Measurements from ENCODE around the gene CERT1.

The CERT1 gene

DNA sequence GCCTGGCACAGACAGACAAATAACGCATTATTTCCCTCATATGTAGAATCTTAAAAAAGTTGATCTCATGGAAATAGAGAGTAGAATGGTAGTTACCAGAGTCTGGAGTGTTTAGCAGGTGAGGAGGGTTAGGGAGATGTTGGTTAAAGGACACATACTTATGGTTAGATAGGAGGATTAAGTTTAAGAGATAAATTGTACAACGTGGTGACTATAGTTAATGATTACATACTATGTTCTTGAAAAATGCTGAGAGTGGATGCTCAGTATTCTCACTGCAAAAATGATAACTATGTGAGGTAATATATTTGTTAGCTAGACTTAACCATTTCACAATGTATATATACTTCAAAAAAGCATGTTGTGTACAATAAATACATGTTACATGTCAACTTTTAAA is 38.0 kb downstream of the CERT1 start:
- Histone ChIP-seq H3K36me3 (ENCODE audit: control insufficient read depth, low read length) (peaks cover 3% of the 10 kb centered on the region; the same call in 1 of the 2 replicates), H3K79me2 (ENCODE audit: control insufficient read depth, low read length) (peaks cover 56% of the 10 kb centered on the region), H3F3A (ENCODE audit: control insufficient read depth, insufficient read depth) (no peaks in the 10 kb centered on the region), H3K27ac (ENCODE audit: low read depth, low read length) (no peak overlapping the region), H4K20me1 (ENCODE audit: control insufficient read depth, insufficient read depth, low read depth, low read length) (no peaks in the 10 kb centered on the region), H3K4me2 (ENCODE audit: low read length) (no peak overlapping the region), H3K4me3 (ENCODE audit: low read length) (no peak overlapping the region), H3K4me1 (ENCODE audit: control insufficient read depth, low read length) (peaks cover under 1% of the 10 kb centered on the region), H3K9me3 (ENCODE audit: control insufficient read depth, insufficient read depth, low read length) (peaks cover 22% of the 10 kb centered on the region; the same call in 1 of the 2 replicates), H3K9me2 (replicated peaks; ENCODE audit: control insufficient read depth, low read length) (no peaks in the 10 kb centered on the region), H3K27me3 (ENCODE audit: control insufficient read depth, low read length) (no peaks in the 10 kb centered on the region)
- TF ChIP-seq, protein P1, sequence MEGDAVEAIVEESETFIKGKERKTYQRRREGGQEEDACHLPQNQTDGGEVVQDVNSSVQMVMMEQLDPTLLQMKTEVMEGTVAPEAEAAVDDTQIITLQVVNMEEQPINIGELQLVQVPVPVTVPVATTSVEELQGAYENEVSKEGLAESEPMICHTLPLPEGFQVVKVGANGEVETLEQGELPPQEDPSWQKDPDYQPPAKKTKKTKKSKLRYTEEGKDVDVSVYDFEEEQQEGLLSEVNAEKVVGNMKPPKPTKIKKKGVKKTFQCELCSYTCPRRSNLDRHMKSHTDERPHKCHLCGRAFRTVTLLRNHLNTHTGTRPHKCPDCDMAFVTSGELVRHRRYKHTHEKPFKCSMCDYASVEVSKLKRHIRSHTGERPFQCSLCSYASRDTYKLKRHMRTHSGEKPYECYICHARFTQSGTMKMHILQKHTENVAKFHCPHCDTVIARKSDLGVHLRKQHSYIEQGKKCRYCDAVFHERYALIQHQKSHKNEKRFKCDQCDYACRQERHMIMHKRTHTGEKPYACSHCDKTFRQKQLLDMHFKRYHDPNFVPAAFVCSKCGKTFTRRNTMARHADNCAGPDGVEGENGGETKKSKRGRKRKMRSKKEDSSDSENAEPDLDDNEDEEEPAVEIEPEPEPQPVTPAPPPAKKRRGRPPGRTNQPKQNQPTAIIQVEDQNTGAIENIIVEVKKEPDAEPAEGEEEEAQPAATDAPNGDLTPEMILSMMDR (IDR thresholded peaks at IDR 0.05; ENCODE audit: low read depth, low read length, poor library complexity, severe bottlenecking) = no peak
- TF ChIP-seq EZH2phosphoT487 (IDR thresholded peaks at IDR 0.05; ENCODE audit: borderline replicate concordance, low read length) = no peak

DNA sequence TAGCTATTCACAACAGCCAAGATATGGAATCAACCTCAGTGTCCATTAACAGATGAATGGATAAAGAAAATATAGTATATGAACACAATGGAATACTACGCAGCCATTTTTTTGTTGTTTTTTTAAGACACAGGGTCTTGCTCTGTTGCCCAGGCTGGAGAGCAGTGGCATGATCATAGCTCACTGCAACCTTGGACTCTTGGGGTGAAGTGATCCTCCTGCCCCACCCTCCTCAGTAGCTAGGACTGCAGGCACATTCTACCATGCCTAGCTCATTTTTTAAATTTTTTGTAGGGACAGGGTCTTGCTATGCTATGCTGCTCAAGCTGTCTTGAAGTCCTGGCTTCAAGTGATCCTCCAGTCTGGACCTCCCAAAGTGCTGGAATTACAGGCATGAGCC is 38.5 kb downstream of the CERT1 start:
- H3K79me2 ChIP-seq (ENCODE audit: control insufficient read depth, low read length) = peaks cover 61% of the 10 kb centered on the region
- peaks cover 6% of the 10 kb centered on the region for H3K4me1 ChIP-seq (ENCODE audit: control insufficient read depth, low read length)
- H3K27me3 ChIP-seq (ENCODE audit: control insufficient read depth, low read length) = no peaks in the 10 kb centered on the region
- no peaks in the 10 kb centered on the region for H3K9me2 ChIP-seq (replicated peaks; ENCODE audit: control insufficient read depth, low read length)
- H3K36me3 ChIP-seq (ENCODE audit: control insufficient read depth, low read length) = peaks cover 5% of the 10 kb centered on the region; the same call in 1 of the 2 replicates
- H3K4me2 ChIP-seq (ENCODE audit: low read length) = no peak overlapping the region
- no peaks in the 10 kb centered on the region for H4K20me1 ChIP-seq (ENCODE audit: control insufficient read depth, insufficient read depth, low read depth, low read length)
- H3F3A ChIP-seq (ENCODE audit: control insufficient read depth, insufficient read depth) = no peaks in the 10 kb centered on the region
- H3K9me3 ChIP-seq (ENCODE audit: control insufficient read depth, insufficient read depth, low read length) = peaks cover 24% of the 10 kb centered on the region; the same call in 1 of the 2 replicates
- no peak overlapping the region for H3K27ac ChIP-seq (ENCODE audit: low read depth, low read length)
- TF ChIP-seq, protein P1 (IDR thresholded peaks at IDR 0.05; ENCODE audit: low read depth, low read length, poor library complexity, severe bottlenecking) = no peak
- TF ChIP-seq EZH2phosphoT487 (IDR thresholded peaks at IDR 0.05; ENCODE audit: borderline replicate concordance, low read length) = no peak
- no peak overlapping the region for H3K4me3 ChIP-seq (ENCODE audit: low read length)

GRCh38 chr5:75471193-75471592 is 40.2 kb downstream of the CERT1 start:
- peaks cover 5% of the 10 kb centered on the region; the same call in 1 of the 2 replicates for H3K36me3 ChIP-seq (ENCODE audit: control insufficient read depth, low read length)
- no peaks in the 10 kb centered on the region for H4K20me1 ChIP-seq (ENCODE audit: control insufficient read depth, insufficient read depth, low read depth, low read length)
- no peaks in the 10 kb centered on the region for H3K27me3 ChIP-seq (ENCODE audit: control insufficient read depth, low read length)
- no peak overlapping the region for H3K27ac ChIP-seq (ENCODE audit: low read depth, low read length)
- H3K9me2 ChIP-seq (replicated peaks; ENCODE audit: control insufficient read depth, low read length) = no peaks in the 10 kb centered on the region
- no peak overlapping the region for H3K4me2 ChIP-seq (ENCODE audit: low read length)
- H3K4me3 ChIP-seq (ENCODE audit: low read length) = no peak overlapping the region
- TF ChIP-seq EZH2phosphoT487 (IDR thresholded peaks at IDR 0.05; ENCODE audit: borderline replicate concordance, low read length) = no peak
- TF ChIP-seq, protein P1 (IDR thresholded peaks at IDR 0.05; ENCODE audit: low read depth, low read length, poor library complexity, severe bottlenecking) = no peak
- no peaks in the 10 kb centered on the region for H3F3A ChIP-seq (ENCODE audit: control insufficient read depth, insufficient read depth)
- H3K79me2 ChIP-seq (ENCODE audit: control insufficient read depth, low read length) = peaks cover 67% of the 10 kb centered on the region
- H3K4me1 ChIP-seq (ENCODE audit: control insufficient read depth, low read length) = peaks cover 11% of the 10 kb centered on the region
- peaks cover 24% of the 10 kb centered on the region; the same call in 1 of the 2 replicates for H3K9me3 ChIP-seq (ENCODE audit: control insufficient read depth, insufficient read depth, low read length)
